GM18861 (cell line): ENCODE data around the gene PPP3CB.
A peak's percentile ranks its signal among the peaks of the same experiment; 100 is the strongest.
"Not testable (repeated sequence)": the region's sequence is repeated elsewhere in the genome, so short reads cannot be mapped to it uniquely, and the experiment has no call there.

Experiments used
- ATAC-seq: cut with Tn5 transposase; IDR thresholded peaks from one replicate; pipeline ENCODE4 v1.9.1; 2021; ENCODE audit not compliant: unreplicated experiment

Gene PPP3CB

GRCh38 chr10:73423309-73423708 lies 72.5 kb downstream of the PPP3CB start:
- ATAC-seq, result no peak

GRCh38 chr10:73416571-73416970 lies 79.3 kb downstream of the PPP3CB start:
- no peak for ATAC-seq

- ATAC-seq, result no peak
Measured at GRCh38 chr10:73414230-73414945, 81.4 kb downstream of the PPP3CB start.

- ATAC-seq, result peak; percentile 83
Measured at GRCh38 chr10:73413528-73414229, 82.1 kb downstream of the PPP3CB start, which contains the start of gene ANXA7. Gene ANXA7, minus strand, starts transcription at chr10:73414058. Its CDS starts 13,202 bp downstream, at chr10:73400856.

GRCh38 chr10:73413108-73413527 lies 82.7 kb downstream of the PPP3CB start:
- ATAC-seq, result peak; percentile 17

GRCh38 chr10:73410897-73411296 lies 84.9 kb downstream of the PPP3CB start:
- ATAC-seq, result no peak

- ATAC-seq, result no peak
Measured at GRCh38 chr10:73408978-73409521, 86.8 kb downstream of the PPP3CB start.

GRCh38 chr10:73408061-73408460 lies 87.8 kb downstream of the PPP3CB start:
- no peak for ATAC-seq

GRCh38 chr10:73407495-73407894 lies 88.3 kb downstream of the PPP3CB start:
- no peak for ATAC-seq

GRCh38 chr10:73406846-73407245 lies 89.0 kb downstream of the PPP3CB start:
- no peak for ATAC-seq

GRCh38 chr10:73405556-73405955 lies 90.3 kb downstream of the PPP3CB start:
- no peak for ATAC-seq

- ATAC-seq, result no peak
Measured at GRCh38 chr10:73404690-73405089, 91.1 kb downstream of the PPP3CB start.

- no peak for ATAC-seq
Measured at GRCh38 chr10:73401636-73402035, 94.2 kb downstream of the PPP3CB start.

GRCh38 chr10:73399063-73399462 lies 96.8 kb downstream of the PPP3CB start:
- no peak for ATAC-seq

- no peak for ATAC-seq
Measured at GRCh38 chr10:73398024-73398423, 97.8 kb downstream of the PPP3CB start.

- ATAC-seq, result not testable (repeated sequence)
Measured at GRCh38 chr10:73394325-73394724, 101.5 kb downstream of the PPP3CB start.

GRCh38 chr10:73388228-73388627 lies 107.6 kb downstream of the PPP3CB start:
- ATAC-seq, result no peak

GRCh38 chr10:73386583-73386982 lies 109.2 kb downstream of the PPP3CB start:
- no peak for ATAC-seq
